Temporal lobe (tissue), 2 donors: Measurements from ENCODE around the gene IGLL5. TPM values are rescaled to one million over a fixed set of nuclear protein-coding genes. Genes with fewer than 3 reads are reported as not detected.

Experiments used
- small RNA-seq: library from RNA; depleted of rRNA; stranded (forward); fragments of <200 nt; gene quantifications from one replicate; pipeline ENCODE3, GENCODE V24; 2014; ENCODE audit warnings: low replicate concordance
- total RNA-seq: library from RNA; depleted of rRNA; stranded (reverse); fragments of >200 nt; gene quantifications from one replicate; pipeline ENCODE4 v1.2.3, GENCODE V29; 2014

IGLL5 gene
- total RNA-seq, 1 donor from 2014 or later: not detected

Small RNA genes lying within 50 kb of the gene (small RNA-seq; reads per million reads assigned to genes)
- gene IGLC4 (not detected), gene IGLC5 (not detected), gene IGLJ1 (not detected), gene IGLJ2 (not detected), gene IGLJ3 (not detected), gene IGLJ4 (not detected), gene IGLJ5 (not detected), gene IGLJ6 (not detected), gene IGLJ7 (not detected), gene IGLV2-5 (not detected), gene IGLV3-2 (not detected), gene IGLV3-4 (not detected), gene IGLV3-6 (not detected), gene IGLV3-7 (not detected), gene MIR5571 (not detected)

Other genes starting within 250 kb of the IGLL5 start
- gene GGTLC2, start 243.2 kb upstream of the IGLL5 start, total RNA-seq: not detected
- 124 TPM for gene GNAZ, start 182.7 kb downstream of the IGLL5 start, total RNA-seq